ENCODE measurements around the gene FAXDC2.

- TF ChIP-seq CTCF (IDR thresholded peaks at IDR 0.05), result no peak
- no peak for TF ChIP-seq POLR2A (IDR thresholded peaks at IDR 0.05)
Observed at GRCh38 chr5:154892369-154892771, 42.0 kb upstream of the FAXDC2 start.

Data from body of pancreas (tissue), 4 donors.